GM13976 (cell line): Measurements from ENCODE around the gene PCAT7.
"Not testable (repeated sequence)": the region's sequence is repeated elsewhere in the genome, so short reads cannot be mapped to it uniquely, and the experiment has no call there.

Experiments
- DNase-seq: peaks from one replicate; pipeline ENCODE4 v3.0.0; 2012; ENCODE audit warnings: low spot score
- CTCF ChIP-seq: IDR thresholded peaks from 2 replicates; pipeline ENCODE4 v1.5.1; 2012; ENCODE audit warnings: borderline replicate concordance, mild to moderate bottlenecking; ENCODE audit not compliant: insufficient read depth; ENCODE audit errors: extremely low read depth, missing control alignments, control extremely low read depth
- in situ Hi-C: fragments of 300-500 bp; cut with MboI; formaldehyde crosslinking; loops from one replicate; pipeline ENCODE4 v1.12.0; 2022; ENCODE audit warnings: low sequenced_read_pairs, mixed read lengths, inconsistent platforms; ENCODE audit not compliant: unreplicated experiment

The PCAT7 gene

GRCh38 chr9:94554439-94555331 lies at the start of gene PCAT7:
PCAT7 (plus strand) TSS chr9:94555083.
- in situ Hi-C loops, result no loop called here
- DNase-seq, result peak; percentile 75
- TF ChIP-seq CTCF, result peak; percentile 29

- in situ Hi-C loops, DNase-seq: not testable (repeated sequence)
Measured at GRCh38 chr9:94506370-94506769, 48.5 kb upstream of the PCAT7 start.

GRCh38 chr9:94507531-94508258 lies 47.2 kb upstream of the PCAT7 start:
- DNase-seq, result no peak
- no peak for TF ChIP-seq CTCF
- in situ Hi-C loops, result no loop called here

GRCh38 chr9:94511134-94511954 lies 43.5 kb upstream of the PCAT7 start:
- no peak for TF ChIP-seq CTCF
- in situ Hi-C loops, result no loop called here
- DNase-seq, result no peak

GRCh38 chr9:94511955-94512265 lies 43.0 kb upstream of the PCAT7 start:
- in situ Hi-C loops, result no loop called here
- TF ChIP-seq CTCF, result no peak
- DNase-seq, result no peak

GRCh38 chr9:94514722-94515121 lies 40.2 kb upstream of the PCAT7 start:
- in situ Hi-C loops, result no loop called here
- no peak for DNase-seq
- TF ChIP-seq CTCF, result no peak

- no peak for DNase-seq
- in situ Hi-C loops, result no loop called here
- no peak for TF ChIP-seq CTCF
Measured at GRCh38 chr9:94517254-94517653, 37.6 kb upstream of the PCAT7 start.
